ENCODE results near the gene CD55.

Gene CD55, protein sequence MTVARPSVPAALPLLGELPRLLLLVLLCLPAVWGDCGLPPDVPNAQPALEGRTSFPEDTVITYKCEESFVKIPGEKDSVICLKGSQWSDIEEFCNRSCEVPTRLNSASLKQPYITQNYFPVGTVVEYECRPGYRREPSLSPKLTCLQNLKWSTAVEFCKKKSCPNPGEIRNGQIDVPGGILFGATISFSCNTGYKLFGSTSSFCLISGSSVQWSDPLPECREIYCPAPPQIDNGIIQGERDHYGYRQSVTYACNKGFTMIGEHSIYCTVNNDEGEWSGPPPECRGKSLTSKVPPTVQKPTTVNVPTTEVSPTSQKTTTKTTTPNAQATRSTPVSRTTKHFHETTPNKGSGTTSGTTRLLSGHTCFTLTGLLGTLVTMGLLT

DNA sequence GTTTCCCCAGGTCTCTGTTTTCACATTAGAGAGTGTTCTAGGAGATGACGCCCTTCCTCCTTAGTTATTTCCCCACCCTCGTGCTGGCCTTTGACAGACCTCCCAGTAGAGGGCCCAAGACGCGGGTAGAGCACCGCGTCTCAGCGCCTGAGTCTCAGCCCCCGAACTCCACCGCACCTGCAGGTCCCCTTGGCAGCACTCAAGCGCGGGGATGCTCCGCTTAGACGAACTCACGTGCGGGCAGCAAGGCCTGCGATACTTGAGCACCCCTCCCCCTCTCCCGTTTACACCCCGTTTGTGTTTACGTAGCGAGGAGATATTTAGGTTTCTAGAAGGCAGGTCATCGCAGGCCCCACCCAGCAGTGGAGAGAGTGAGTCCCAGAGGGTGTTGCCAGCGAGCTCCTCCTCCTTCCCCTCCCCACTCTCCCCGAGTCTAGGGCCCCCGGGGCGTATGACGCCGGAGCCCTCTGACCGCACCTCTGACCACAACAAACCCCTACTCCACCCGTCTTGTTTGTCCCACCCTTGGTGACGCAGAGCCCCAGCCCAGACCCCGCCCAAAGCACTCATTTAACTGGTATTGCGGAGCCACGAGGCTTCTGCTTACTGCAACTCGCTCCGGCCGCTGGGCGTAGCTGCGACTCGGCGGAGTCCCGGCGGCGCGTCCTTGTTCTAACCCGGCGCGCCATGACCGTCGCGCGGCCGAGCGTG is at the start of gene CD55:
Gene CD55, plus strand, starts transcription at position 600 of the 711 bp plus-strand sequence. Its CDS starts 88 bp downstream, at position 688.
- DNase-seq = peak; percentile 96

DNA sequence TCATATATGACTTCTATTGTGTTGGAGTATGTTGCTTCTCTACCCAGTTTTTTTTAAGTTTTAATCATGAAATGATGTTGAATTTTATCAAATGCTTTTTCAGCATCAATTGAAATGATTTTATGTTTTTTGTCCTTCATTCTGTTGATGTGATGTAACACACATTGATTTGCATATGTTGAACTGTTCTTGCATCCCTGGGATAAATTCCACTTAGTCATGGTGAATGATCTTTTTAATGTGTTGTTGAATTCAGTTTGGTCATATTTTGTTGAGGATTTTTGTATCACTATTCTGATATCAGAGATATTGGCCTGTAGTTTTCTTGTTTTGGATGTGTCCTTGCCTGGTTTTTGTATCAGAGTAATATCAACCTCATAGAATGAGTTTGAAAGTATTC is 46.6 kb upstream of the CD55 start:
- DNase-seq = no peak

DNA sequence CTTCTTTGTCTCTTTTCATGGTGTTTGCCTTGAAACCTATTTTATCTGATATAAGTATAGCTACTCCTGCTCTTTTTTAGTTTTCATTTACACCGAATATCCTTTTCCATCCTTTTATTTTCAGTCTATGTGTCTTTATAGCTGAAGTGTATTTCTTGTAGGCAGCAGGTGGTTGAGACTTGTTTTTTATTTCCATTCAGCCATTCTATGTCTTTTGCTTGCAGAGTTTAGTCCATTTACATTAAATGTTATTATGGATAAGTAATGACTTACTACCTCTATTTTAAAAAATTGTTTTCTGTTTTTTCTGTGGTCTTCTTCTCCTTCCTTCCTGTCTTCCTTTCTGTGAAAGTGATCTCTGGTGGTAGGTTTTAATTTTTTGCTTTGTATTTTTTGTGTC is 45.0 kb upstream of the CD55 start:
- no peak for DNase-seq

DNA sequence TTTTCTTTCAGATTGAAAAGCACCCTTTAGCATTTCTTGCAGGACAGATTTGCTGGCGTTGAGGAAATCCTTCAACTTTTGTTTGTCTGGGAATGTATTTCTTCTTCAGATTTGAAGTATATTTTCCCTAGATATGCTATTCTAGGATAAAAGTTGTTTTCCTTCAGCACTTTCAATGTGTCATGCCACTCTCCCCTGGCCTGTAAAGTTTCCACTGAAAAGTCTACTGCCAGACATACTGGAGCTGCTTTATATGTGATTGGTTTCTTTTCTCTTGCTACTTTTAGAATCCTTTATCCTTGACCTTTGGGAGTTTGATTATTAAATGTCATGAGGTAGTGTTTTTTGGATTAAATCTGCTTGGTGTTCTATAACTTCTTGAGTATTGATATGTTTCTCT is 44.2 kb upstream of the CD55 start:
- DNase-seq = no peak

DNA sequence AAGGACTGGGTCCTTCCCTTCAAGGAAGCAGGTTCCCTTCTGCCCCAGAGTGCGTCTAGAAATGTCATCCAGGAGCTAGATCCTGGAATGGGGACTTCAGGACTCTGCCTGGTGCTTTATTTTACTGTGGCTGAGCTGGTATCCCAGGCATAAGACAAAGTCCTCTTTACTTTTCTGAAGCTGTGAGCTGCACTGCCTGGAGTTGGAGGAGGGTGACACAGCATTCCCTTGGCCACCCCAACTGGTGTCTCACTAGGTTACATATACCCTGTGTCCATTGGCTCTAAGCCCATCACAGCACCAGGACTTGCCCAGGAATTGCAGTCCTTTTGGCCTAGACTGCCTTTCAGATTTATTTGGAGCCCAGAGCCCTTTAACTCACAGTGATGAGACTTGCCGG is 41.8 kb upstream of the CD55 start:
- no peak for DNase-seq

DNA sequence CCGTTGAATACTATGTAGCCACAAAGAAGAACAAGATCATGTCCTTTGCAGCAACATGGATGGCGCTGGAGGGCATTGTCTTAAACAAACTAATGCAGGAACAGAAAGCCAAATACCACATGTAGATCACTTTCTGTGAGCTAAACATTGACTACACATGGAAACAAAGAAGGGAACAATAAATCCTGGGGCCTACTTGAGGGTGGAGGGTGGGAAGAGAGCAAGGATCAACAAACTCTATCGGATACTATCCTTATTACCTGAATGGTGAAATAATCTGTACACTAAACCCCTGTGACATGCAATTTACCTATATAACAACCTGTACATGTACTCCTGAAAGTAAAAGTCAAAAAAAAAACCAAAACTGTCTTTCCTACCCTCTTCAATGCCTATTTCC is 40.8 kb upstream of the CD55 start:
- DNase-seq = no peak

DNA sequence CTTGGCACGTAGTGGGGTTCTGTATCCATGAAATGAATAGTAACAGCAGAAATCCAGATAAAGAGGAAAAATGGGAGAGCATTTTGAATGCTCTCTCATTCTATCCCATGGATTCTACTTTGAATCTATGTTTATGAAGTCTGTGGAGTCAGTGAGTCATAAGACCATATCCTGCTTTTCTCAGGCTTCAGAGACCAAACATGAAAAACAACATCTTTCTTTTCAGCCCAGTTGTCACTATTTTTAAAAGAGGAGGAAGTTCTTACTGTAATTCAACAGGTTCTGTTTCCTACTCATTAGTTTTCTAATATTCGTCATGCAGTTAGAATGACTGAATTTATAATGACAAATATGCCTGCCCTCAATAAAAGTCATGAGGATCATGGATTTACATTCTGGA is 39.4 kb upstream of the CD55 start:
- DNase-seq = no peak

DNA sequence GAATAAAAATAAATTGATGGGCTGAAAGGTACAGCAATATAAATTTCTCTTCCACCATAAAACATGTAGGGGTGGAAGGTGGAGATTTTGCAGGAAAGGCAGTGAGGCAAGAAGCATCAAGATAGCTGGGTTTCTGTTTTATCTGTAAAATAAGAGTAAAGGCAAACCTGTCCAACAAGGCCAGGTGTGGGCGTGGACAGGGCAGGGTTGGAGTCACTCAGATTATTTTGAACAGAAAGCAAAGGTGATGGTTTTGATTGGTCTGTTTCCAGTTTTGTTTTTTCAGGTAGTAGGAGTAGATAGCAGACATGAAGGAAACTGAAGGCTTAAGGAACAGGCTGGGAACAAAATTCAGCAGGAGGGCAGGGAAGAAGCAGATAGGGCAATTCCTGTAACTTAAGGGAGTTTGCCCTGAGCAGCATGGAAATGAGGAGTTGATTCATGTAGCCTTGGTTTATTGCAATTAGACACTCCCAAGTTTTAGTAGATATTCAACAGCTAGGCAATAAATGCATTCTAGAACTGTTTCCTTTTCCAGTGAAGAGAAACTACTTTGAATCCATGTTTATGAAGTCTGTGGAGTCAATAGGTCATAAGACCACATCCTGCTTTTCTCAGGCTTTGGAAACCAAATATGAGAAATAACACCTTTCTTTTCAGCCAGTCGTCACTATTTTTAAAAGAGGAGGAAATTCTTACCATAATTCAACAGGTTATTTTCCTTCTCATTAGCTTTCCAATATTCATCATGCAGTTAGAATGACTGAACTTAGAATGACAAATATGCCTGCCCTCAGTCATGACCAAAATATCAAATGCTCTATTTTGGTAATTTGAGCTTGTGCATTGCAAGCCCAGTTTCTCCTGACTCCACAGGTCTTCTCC is 38.7 kb upstream of the CD55 start:
- no peak for DNase-seq

DNA sequence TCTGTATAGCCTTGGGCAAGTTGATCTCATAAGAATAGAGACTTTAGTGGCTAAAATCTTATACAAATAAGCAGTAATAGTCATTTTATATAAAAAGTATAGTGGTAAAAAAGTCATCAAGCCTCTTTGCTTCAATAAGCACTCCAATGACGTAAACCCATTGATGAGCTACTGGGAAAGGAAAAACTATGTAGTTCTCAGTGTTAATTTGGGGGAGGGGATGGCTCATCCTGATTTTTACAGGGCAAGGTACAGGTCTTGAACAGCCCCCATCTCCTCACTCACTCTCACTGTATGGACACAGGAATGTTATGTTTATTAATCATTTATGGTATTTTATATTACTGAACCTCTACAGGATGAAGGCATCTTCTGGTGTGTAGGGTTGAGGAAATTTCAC is 38.1 kb upstream of the CD55 start:
- DNase-seq = no peak

DNA sequence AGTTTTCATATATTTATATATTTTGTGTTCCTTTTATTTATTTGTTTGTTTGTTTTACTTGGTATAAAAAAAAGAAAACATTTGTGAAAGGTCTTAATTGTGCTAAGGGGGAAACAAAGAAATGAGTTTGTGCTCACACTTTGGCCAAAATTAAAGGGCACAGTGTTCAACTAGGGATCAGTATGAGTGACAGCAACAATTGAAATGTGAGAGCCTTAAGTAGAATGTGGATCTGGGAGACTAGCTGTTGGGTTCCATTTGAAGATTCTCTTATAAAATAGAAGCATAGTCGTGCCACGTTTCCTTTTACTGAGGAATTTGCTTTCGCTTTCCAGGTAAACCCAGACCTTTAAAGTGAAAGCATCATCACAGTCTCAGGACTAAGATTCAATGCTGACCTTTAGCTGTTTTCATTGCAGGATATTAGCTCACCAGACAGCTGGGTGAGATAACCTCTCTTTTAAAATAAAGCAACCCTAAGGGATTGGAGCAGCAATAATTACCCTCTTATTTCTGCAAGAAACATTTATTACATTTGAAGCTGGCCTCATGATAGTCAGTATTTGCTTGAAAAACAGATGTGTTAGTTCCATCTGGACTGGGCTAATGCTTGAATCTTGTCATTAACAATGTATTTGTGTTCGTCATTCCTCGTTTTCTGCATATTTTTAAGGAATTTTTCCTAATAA is 37.1 kb upstream of the CD55 start:
- no peak for DNase-seq

DNA sequence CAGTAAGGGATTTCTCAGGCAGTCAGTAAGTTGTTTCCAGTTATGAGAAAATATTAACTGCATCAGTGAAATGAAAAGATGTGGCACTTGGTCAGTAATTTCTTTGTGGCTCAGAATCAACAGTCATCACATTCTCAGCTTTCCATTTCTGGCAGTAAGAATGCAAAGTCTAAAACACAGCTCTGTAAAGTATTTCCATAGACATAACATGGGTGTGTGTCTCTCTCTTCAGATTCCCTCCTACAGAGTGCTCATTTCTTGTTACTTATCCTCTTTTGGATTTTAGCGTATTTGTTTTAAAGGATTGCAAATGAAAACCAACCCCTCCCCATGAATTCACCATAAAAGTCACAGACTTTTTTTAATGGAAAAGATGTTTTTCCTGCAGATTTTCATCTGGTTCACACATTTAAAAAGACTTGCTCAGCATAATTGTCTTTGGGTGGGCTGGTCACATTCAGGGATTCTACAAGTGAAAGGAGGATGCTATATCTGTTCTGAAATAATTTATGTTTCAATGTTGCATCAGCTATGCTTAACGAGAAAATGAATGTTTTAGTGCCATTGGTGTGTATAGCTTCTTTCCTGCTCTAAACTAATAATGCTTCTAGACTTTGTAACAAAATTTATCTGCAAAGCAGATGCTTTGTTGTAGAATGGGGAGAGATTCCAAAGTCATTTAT is 34.6 kb upstream of the CD55 start:
- DNase-seq = no peak

DNA sequence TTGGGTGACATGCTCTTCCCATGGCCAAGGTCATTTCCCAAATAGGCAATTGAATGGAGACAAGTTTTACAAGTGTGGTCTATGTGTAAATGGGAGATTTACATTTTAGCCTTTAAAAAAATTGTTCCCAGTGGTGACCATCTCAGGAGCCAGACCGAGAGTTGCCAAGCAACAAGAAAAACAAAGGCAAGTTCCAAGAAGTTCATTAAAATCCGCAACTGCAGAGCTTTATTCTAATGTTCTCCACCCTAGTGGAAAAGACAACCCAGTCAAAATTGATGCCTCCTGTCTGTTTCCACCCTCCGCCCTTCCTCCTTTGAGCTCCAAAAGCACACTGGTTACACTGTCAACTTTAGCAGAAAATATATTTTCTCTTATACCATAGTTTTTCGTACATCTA is 33.2 kb upstream of the CD55 start:
- DNase-seq = no peak

DNA sequence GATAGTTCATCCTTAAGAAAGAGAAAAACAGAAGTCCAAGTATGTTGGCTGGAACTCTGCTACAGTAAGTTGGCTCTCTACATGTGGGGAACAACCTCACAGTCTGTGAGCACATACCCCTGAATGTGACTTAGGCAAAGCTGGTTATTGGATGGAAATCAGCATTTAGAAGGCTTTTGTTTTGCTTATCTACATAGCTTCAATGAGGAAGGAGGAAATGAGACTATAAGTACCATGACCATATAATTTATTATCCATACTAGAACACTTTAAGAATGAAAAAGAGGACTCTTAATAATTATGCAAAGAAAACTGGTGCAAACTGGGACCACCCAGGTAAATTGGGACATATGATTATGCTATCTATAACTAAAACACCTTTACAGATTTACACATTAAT is 31.7 kb upstream of the CD55 start:
- DNase-seq = no peak

DNA sequence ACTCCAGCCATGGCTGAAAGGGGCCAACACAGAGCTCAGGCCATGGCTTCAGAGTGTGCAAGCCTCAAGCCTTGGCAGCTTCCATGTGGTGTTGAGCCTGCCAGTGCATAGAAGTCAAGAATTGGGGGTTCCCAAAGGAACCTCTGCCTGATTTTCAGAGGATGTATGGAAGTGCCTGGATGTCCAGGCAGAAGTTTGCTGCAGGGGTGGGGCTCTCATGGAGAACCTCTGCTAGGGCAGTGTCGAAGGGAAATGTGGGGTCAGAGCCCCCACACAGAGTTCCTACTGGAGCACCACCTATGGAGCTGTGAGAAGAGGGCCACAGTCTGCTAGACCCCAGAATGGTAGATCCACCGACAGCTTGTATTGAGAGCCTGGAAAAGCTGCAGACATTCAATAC is 29.8 kb upstream of the CD55 start:
- DNase-seq = no peak

DNA sequence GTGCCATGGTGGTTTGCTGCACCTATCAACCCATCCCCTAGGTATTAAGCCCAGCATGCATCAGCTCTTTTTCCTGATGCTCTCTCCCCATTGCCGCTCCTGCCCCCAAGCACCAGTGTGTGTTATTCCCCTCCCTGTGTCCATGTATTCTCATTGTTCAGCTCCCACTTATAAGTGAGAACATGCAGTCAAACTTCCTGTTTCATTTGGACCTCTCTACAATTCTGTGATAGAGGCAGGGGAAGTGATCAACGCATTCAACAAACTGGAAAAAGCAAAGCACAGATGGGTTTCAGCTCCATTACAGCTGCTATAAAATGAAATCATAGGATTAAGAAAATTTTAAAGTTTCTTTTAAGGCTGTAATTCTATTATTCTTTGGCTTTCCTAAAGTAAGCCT is 23.3 kb upstream of the CD55 start:
- no peak for DNase-seq

DNA sequence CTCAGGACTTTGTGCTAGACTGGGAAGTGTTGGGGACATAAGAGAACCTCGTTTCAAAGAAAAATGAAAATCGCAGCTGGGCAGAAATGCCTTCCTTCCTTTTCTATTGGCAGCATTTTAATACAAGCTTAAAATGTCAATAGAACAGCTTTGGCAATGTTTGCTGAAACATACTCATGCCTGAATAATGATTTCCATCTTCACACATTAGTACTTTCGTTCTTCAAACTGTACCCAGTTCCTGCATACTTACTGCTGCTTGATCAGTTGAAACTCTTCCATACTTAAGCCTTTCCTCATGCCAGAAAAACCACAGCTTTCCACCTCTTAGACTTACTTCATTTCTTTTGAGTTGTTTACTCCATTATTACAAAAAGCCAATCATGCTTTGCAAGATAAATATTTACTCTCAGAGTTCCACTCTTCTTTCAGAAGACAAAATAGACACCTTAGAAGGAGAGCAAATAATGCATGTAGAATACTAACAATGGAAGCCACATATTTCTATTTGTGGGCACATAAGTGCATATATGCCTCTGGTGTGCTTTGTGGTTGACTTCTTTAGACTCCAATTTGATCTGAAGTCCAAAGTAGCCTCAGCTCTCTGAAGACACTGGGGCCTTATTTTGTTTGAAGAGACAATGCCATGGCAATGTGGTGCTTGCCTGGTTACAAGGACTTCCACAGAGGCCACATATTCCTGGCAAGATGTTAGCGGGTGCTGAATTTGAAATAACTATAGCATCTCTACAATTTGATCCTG is 22.7 kb upstream of the CD55 start:
- DNase-seq = no peak

DNA sequence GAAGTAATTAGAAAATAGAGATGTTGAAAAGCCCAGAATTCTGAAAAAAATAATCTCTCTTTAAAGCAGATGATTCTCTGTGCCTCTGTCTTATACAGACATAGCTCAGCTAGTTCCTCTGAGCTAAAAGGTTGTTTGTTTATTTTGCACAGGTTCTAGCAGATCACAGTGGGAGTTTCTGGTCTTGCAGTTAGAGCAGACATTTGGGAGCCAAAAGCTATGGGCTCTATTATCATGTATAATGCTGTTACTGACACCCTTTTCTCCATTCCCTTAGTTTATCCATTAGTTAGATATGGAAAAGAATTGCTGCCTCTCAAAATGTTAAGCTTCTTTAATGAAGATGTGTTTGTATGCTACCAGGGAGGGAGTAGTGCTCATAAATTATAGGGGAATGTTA is 20.5 kb upstream of the CD55 start:
- no peak for DNase-seq

DNA sequence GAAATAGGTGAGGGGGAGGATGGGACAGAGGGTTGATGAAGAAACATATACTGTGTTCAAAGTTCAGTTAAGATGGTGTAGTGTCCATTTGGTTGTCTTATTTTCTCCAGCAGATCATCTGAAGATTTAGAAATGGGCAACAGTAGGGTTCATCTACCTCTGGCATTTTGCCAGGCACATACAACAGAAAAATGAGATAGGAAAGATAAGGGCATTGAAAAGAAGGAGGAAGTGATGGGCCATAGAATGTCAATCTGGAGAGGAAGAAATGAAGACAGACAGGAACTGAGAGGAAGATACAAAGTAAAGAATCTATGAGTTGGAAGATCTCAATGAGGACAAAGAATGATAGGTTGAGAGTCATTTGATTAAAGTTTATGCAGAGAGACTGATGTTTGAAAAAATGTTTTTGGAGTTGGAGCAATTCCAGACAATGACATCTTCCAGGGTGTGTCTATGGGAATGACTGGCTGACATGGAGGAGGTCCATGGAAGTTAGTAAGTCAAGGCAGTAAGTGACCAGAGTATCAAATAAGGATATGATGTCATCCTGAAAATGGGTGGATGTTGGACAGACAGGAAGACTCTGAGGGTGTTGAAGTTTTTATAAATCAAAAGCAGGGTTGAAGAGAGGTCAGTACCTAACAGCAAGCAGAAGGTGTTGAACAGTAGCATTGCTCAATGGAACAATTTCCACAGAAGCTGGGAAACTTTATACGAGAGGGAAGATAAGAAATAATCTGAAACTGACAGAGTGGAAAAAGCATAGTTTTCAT is 18.7 kb upstream of the CD55 start:
- no peak for DNase-seq

DNA sequence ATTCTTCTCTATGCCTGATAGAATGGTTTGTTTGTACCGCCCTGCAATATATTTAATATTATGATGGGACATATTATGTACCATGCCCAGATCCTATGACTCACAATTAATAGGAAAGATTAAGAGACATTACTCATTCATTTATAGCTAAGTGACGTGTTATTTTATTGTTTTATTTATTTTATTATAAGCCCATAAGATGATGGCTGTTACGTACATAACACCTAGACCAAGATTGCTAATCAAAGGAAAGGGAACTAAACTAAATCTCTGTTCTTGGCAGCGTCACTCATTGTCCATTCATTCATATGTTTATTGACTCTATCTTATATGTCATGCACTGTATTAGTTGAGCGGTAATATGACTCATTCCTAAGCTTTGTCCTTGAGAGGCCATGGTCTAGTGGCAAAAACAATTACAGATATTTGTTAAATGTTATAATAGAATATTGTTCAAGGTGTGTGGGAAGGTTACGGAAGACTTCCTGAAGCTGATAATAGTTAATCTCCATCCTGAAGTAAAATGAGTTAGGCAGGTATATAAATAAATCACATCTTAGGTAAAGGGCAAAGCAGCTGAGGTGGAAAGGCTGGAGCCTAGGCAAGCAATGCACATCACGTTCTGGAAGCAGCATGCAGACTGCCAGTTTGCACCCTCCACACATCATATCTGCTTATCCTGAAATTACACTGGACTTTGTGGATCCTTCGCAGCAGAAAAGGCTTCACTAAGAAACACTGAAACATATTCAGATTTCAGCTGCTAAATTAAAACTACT is 16.6 kb upstream of the CD55 start:
- no peak for DNase-seq

DNA sequence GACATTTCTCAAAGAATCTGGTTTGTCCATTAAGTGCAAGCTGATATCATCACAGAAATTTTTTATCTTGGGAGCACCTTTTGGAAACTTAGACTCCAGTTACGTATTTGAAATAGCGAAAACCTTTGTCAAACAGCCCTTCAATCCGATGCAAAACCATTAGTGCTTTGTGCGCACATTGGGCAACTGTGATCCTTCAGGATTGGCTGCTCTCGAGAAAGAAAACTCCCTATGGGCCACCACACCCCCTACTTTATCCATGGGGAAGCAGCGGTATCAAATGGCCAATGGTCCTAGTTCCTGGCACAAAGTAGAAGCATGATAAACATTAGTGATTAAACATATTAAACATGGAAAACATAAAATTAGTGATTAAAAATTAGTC is 16.0 kb upstream of the CD55 start:
- DNase-seq = no peak

Data from activated T-cell treated with anti-CD3 and anti-CD28 coated beads, Interleukin-2, amount 50 U/mL, for 1 hour (primary cell).